ENCODE results near the gene TLE1.
"Not testable (repeated sequence)": the region's sequence is repeated elsewhere in the genome, so short reads cannot be mapped to it uniquely, and the experiment has no call there.

Gene TLE1

DNA sequence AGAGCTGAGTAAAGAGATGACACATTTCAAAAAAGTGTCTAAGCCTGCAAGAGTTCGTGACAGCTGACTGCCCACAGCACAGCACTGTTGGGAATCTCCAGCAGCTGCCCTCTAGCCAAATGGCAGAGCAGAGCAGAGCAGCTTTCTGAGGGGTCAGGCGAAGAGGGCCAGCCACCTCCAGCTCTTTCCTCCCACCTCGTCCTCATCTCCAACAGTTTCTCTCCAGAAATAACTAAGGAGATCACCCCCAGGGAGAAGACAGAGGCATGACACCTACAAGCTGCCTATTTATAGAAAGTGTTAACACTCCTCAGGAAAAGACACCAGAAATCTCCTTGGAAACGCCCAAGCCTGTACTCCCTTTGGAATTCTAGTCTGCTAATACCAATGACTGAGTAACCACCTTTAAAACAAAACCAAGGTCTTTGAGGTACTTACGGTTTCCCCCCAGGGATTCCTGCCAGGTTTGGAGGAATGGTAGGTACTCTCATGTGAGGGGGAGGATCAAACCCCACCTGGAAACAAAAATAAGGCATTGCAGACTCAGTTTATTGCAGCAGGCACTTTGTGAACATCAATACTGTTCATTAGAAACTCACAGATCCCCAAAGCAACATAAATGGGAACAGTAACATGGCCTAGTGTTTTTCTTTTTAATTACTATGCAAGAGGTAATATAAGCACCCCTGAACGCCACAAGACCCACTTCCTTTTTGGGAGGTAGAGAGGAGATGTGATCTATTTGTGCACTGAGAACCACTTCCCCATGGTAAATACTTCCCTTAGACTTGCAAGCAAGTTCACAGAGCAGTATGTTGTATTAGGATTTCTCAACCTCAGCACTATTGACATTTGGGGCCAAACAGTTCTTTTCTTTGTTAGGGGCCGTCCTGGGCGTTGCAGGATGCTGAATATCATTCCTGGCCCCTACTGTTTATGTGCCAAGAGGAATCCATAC is 79.3 kb downstream of the TLE1 start:
- TF ChIP-seq, protein P1, sequence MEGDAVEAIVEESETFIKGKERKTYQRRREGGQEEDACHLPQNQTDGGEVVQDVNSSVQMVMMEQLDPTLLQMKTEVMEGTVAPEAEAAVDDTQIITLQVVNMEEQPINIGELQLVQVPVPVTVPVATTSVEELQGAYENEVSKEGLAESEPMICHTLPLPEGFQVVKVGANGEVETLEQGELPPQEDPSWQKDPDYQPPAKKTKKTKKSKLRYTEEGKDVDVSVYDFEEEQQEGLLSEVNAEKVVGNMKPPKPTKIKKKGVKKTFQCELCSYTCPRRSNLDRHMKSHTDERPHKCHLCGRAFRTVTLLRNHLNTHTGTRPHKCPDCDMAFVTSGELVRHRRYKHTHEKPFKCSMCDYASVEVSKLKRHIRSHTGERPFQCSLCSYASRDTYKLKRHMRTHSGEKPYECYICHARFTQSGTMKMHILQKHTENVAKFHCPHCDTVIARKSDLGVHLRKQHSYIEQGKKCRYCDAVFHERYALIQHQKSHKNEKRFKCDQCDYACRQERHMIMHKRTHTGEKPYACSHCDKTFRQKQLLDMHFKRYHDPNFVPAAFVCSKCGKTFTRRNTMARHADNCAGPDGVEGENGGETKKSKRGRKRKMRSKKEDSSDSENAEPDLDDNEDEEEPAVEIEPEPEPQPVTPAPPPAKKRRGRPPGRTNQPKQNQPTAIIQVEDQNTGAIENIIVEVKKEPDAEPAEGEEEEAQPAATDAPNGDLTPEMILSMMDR (conservative IDR thresholded peaks at IDR 0.05): no peak
- TF ChIP-seq ZFX (IDR thresholded peaks at IDR 0.05): no peak
- no peak overlapping the region for H3K27ac ChIP-seq

DNA sequence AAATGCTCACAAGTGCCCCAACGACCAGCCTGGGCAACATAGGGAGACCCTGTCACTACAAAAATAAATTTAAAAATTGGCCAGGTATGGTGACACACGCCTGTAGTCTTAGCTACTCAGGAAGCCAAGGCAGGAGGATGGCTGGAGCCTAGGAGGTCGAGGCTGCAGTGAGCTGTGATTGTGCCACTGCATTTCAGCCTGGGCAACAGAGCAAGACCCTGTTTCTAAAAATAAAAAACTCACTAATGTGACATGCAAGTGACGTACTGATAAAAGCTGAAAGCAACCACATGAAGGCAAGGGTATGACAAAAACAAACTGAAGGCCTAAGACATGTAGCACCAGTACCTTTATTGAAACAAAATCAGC is 81.1 kb downstream of the TLE1 start:
- H3K27ac ChIP-seq: no peak overlapping the region
- TF ChIP-seq ZFX (IDR thresholded peaks at IDR 0.05): no peak

DNA sequence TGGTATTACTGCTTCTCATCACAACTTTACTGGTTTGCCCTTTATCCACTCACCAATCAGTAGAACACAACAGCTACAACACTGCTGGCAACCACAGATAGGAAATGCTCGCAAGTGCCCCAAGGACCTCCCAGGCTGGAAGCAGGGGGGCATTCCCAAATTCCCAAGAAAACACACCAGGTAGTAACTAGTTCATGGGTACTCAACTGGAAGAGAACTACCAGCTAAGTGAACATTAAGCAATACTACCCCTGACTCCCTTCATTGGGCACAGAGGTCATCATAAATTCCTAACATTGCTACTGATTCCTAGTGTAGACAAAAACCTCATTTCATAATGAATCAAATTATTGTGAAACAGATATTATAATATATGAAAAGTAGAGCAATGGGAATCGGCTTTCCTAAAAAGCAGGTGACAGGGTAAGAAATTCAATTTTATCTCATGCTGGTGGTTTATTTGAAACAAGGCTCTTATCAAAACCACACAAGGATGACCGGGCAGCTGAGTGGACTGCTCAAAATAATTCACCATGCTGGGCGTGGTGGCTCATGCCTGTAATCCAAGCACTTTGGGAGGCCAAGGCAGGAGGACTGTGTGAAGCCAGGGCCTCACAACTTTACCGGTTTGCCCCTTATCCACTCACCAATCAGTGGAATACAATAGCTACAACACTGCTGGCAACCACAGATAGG is 81.6 kb downstream of the TLE1 start:
- no peak overlapping the region for H3K27ac ChIP-seq
- no peak for TF ChIP-seq ZFX (IDR thresholded peaks at IDR 0.05)
- TF ChIP-seq, protein P1 (conservative IDR thresholded peaks at IDR 0.05): no peak

DNA sequence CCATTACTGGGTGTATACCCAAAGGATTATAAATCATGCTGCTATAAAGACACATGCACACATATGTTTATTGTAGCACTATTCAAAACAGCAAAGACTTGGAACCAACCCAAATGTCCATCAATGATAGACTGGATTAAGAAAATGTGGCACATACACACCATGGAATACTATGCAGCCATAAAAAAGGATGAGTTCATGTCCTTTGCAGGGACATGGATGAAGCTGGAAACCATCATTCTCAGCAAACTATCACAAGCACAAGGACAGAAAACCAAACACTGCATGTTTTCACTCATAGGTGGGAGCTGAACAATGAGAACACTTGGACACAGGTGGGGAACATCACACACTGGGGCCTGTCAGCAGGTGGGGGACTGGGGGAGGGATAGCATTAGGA is 83.1 kb downstream of the TLE1 start:
- H3K27ac ChIP-seq: not testable (repeated sequence)

DNA sequence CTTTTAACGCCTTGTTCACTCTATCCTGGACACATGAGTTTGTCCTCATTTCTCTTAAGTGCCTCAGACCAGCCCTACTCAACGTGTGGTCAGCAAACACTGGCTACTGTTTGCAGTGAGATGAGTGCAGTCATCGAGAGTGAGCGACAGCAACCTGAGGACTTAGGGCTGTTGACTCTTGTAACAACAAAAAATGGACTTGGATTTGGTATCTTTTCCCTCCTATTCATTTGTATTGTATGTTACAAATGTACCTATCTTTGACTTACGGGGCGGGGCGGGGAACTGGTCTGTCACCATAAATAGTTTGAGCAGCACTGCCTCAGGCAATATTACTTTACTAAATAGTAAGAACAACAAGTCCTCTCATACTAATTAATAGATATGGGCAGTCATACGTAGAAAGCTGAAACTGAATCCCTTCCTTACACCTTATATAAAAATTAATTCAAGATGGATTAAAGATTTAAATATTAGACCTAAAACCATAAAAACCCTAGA is 84.1 kb downstream of the TLE1 start:
- H3K27ac ChIP-seq: no peak overlapping the region
- TF ChIP-seq ZFX (IDR thresholded peaks at IDR 0.05): no peak
- TF ChIP-seq, protein P1 (conservative IDR thresholded peaks at IDR 0.05): no peak

DNA sequence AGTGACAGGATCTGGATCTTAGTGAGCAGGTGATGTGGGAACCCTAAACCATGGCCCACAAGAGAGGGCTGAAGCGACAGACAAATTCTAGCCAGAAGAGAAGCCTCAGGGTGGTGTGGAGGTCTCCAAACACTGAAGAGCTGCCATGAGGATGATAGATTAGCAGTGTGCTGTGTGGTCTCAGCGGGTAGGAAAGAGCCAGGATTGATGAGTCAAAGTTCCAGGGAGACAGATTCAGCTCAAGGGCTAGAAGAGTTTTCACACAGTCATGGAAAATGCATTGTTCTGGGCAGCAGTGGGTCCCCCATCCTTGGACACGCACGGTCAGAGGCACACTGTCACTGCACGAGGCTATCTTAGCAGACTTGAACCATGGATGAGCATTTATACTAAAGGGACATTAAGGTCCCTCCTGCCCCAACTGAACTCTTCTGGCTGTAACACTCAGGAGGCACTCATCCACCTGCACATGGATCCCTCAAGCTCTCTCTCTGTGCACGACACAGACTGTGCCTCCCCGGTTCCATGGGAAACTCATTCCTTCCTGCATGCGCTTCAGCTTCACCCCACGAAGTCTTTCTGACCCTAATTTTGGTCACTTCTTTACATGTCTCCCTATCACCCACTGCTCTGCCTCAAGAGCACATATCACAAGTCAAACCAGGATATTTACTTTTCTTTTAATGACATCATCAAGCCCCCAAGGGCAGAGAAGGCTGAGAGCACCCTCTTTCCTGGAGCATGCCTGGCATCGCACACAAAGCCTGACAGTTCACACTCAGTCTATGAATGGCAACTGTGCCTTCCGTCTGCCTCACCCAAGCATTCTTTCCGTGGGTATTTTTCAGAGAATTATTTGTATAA is 84.8 kb downstream of the TLE1 start:
- H3K27ac ChIP-seq: no peak overlapping the region

DNA sequence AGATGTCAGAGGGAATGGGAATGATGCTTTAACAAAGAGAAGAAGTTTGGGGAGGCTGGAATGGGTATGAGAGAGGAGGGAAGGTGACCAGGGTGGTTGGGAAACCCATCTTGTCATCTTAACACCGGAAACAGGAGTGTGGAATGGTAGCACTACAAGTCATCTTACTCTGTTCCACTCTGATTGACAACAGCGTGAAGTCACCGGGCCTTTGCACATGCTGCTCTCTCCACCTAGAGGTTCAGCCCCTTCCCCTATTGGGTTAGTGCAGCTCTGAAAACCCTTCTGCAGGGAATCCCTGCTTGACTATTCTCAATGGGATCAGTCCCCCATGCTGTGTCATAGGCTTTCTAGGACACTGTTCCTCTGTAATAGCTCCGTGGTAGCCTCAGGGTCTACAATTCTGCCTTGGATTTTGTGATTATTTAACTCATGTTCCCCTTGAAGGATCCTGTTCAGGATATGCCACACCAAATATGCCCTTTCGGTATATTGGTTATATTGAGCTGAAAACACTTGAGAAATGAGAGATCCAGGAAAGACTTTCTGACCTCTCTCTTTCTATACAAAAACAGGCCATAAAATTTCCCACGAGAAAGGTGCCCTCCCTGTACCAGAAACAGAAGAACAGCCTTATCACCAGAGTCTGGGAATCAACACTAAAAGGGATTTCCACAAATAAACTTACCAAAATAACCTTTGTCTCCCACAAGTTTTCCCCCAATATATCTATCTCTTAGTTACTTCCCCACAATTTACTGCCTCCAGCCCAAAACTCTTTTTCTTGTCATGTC is 86.3 kb downstream of the TLE1 start:
- TF ChIP-seq ZFX (IDR thresholded peaks at IDR 0.05): no peak
- TF ChIP-seq, protein P1 (conservative IDR thresholded peaks at IDR 0.05): no peak
- no peak overlapping the region for H3K27ac ChIP-seq

More for the DNA sequence above, 84.8 kb downstream of the TLE1 start:
- TF ChIP-seq, protein P1 (conservative IDR thresholded peaks at IDR 0.05): no peak
- no peak for TF ChIP-seq ZFX (IDR thresholded peaks at IDR 0.05)
